Neural crest cell (in vitro differentiated cells): ENCODE measurements around the gene FOXN4. TPM values are rescaled to one million over a fixed set of nuclear protein-coding genes. Genes with fewer than 3 reads are reported as not detected.

Experiments
- DNase-seq: peaks from one replicate; pipeline ENCODE4 v3.0.0; 2021; ENCODE audit warnings: low read depth, mixed read lengths, low spot score
- H3K27ac Mint-ChIP-seq: one replicate; pipeline ENCODE4 v1.8.0; 2021; ENCODE audit warnings: mild to moderate bottlenecking, mixed read lengths; ENCODE audit not compliant: unreplicated experiment
- H3K27me3 Mint-ChIP-seq: 2 replicates; pipeline ENCODE4 v1.8.0; 2021; ENCODE audit warnings: low read depth, mild to moderate bottlenecking, mixed read lengths
- H3K36me3 Mint-ChIP-seq: 2 replicates; pipeline ENCODE4 v1.8.0; 2021; ENCODE audit warnings: low read depth, mild to moderate bottlenecking, mixed read lengths
- H3K4me1 Mint-ChIP-seq: 2 replicates; pipeline ENCODE4 v1.8.0; 2021; ENCODE audit warnings: mixed read lengths
- H3K4me3 Mint-ChIP-seq: one replicate; pipeline ENCODE4 v1.8.0; 2021; ENCODE audit warnings: mild to moderate bottlenecking, mixed read lengths
- H3K9me3 Mint-ChIP-seq: 2 replicates; pipeline ENCODE4 v1.8.0; 2021; ENCODE audit warnings: mixed read lengths
- total RNA-seq: library from RNA; stranded (reverse); gene quantifications from 2 replicates; pipeline ENCODE4 v1.2.1, GENCODE V29; 2021
- TF ChIP-seq, protein P1 (sequence below): fragments of 200-600 bp; sonication (generic); conservative IDR thresholded peaks from 2 replicates; pipeline ENCODE4 v1.5.0; 2021; ENCODE audit warnings: antibody characterized with exemption, mild to moderate bottlenecking

Gene FOXN4
- total RNA-seq, 1 donor from 2014 or later: 1.7 TPM

GRCh38 chr12:109258607-109259544, 50.2 kb downstream of the FOXN4 start:
- Mint-ChIP-seq H3K4me3 (no peak overlapping the region), H3K27me3 (no peaks in the 10 kb centered on the region), H3K4me1 (no peaks in the 10 kb centered on the region), H3K27ac (no peak overlapping the region), H3K9me3 (peaks cover under 1% of the 10 kb centered on the region), H3K36me3 (peaks cover 16% of the 10 kb centered on the region)
- no peak for DNase-seq
- TF ChIP-seq, protein P1, sequence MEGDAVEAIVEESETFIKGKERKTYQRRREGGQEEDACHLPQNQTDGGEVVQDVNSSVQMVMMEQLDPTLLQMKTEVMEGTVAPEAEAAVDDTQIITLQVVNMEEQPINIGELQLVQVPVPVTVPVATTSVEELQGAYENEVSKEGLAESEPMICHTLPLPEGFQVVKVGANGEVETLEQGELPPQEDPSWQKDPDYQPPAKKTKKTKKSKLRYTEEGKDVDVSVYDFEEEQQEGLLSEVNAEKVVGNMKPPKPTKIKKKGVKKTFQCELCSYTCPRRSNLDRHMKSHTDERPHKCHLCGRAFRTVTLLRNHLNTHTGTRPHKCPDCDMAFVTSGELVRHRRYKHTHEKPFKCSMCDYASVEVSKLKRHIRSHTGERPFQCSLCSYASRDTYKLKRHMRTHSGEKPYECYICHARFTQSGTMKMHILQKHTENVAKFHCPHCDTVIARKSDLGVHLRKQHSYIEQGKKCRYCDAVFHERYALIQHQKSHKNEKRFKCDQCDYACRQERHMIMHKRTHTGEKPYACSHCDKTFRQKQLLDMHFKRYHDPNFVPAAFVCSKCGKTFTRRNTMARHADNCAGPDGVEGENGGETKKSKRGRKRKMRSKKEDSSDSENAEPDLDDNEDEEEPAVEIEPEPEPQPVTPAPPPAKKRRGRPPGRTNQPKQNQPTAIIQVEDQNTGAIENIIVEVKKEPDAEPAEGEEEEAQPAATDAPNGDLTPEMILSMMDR: no peak

DNA sequence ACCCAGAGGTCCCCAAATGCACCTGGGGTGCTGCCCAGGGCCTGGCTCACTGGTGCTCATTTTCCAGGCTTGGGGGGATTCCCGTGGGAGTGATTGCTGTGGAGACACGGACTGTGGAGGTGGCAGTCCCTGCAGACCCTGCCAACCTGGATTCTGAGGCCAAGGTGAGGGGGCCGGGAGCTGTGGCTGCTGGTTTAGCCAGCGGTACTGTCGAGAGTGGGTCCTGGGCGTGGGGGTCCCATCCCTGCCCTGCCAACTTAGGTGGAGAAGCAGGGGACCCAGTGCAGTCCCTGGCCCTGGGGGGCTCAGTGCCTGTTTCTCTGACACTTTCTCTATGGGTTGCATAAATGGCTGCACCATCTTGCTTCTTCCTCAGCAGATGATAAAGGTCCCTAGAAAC, 50.9 kb downstream of the FOXN4 start:
- Mint-ChIP-seq H3K4me3 (no peak overlapping the region), H3K4me1 (no peaks in the 10 kb centered on the region), H3K27me3 (no peaks in the 10 kb centered on the region), H3K36me3 (peaks cover 21% of the 10 kb centered on the region), H3K27ac (no peak overlapping the region), H3K9me3 (peaks cover 4% of the 10 kb centered on the region)
- TF ChIP-seq, protein P1: no peak
- DNase-seq: no peak

GRCh38 chr12:109256011-109256410, 53.1 kb downstream of the FOXN4 start:
- Mint-ChIP-seq H3K4me3 (no peak overlapping the region), H3K4me1 (no peaks in the 10 kb centered on the region), H3K36me3 (peaks cover 24% of the 10 kb centered on the region), H3K27me3 (no peaks in the 10 kb centered on the region), H3K27ac (no peak overlapping the region), H3K9me3 (peaks cover 4% of the 10 kb centered on the region)
- no peak for DNase-seq
- TF ChIP-seq, protein P1: no peak

DNA sequence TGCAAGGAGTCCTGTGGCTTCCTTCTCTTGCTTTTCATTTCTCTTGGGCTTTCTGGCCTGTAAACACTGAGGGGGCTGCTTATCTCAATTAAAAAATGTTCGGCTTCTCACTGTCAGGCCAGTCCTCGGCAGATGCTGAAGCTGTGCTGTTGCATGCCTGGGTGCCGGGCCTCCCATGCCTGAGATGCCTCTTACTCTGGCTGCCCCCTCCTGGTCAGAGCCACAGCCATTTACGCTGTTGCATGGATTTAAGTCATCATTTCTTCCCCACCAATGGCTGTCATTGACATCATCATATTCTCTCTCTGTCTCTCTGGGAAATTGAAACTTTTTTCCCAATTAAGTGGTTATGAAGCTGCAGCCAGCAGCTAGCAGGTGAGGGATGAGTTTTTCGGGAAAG, 53.7 kb downstream of the FOXN4 start:
- H3K4me3 Mint-ChIP-seq: no peak overlapping the region

GRCh38 chr12:109253913-109254544, 55.1 kb downstream of the FOXN4 start:
- DNase-seq: no peak
- Mint-ChIP-seq H3K27me3 (no peaks in the 10 kb centered on the region), H3K4me1 (no peaks in the 10 kb centered on the region), H3K27ac (no peak overlapping the region), H3K9me3 (peaks cover 4% of the 10 kb centered on the region), H3K4me3 (no peak overlapping the region), H3K36me3 (peaks cover 24% of the 10 kb centered on the region)
- TF ChIP-seq, protein P1: no peak

More for the DNA sequence above, 53.7 kb downstream of the FOXN4 start:
- H3K27me3 Mint-ChIP-seq: no peaks in the 10 kb centered on the region
- TF ChIP-seq, protein P1: peak; percentile 19
- no peak for DNase-seq
- peaks cover 24% of the 10 kb centered on the region for H3K36me3 Mint-ChIP-seq
- H3K27ac Mint-ChIP-seq: peak overlapping the region; percentile 76
- no peaks in the 10 kb centered on the region for H3K4me1 Mint-ChIP-seq
- H3K9me3 Mint-ChIP-seq: peaks cover 4% of the 10 kb centered on the region
